Effector memory CD4-positive, alpha-beta T cell (primary cell): ENCODE measurements around the gene C4orf50.

Experiments
- DNase-seq, 3 donors: peaks; one replicate each; pipeline ENCODE4 v3.0.0-alpha.2; 2020
- H3K27ac ChIP-seq: 2 replicates; pipeline ENCODE4 v1.7.0; 2013; ENCODE audit warnings: mild to moderate bottlenecking, low read length, moderate library complexity; ENCODE audit not compliant: insufficient read depth, poor library complexity, severe bottlenecking
- H3K27me3 ChIP-seq: replicated peaks from 2 replicates; pipeline ENCODE4 v1.7.0; 2013; ENCODE audit warnings: mild to moderate bottlenecking, low read length; ENCODE audit not compliant: insufficient read depth, control insufficient read depth, poor library complexity, severe bottlenecking
- H3K36me3 ChIP-seq: 2 replicates; pipeline ENCODE4 v1.7.0; 2013; ENCODE audit warnings: mild to moderate bottlenecking, low read length, moderate library complexity; ENCODE audit not compliant: control insufficient read depth, insufficient read depth
- H3K4me1 ChIP-seq: 2 replicates; pipeline ENCODE4 v1.7.0; 2013; ENCODE audit warnings: low read length, mild to moderate bottlenecking; ENCODE audit not compliant: control insufficient read depth, insufficient read depth, poor library complexity, severe bottlenecking
- H3K4me3 ChIP-seq: 2 replicates; pipeline ENCODE4 v1.7.0; 2013; ENCODE audit warnings: low read length, low read depth, mild to moderate bottlenecking; ENCODE audit not compliant: insufficient read depth, poor library complexity, severe bottlenecking
- H3K9me3 ChIP-seq: 2 replicates; pipeline ENCODE4 v1.7.0; 2013; ENCODE audit warnings: mild to moderate bottlenecking, low read length, moderate library complexity; ENCODE audit not compliant: control insufficient read depth

C4orf50 gene

GRCh38 chr4:5940470-5941203 lies 77.6 kb downstream of the C4orf50 start:
- no peak overlapping the region for H3K4me3 ChIP-seq
- H3K36me3 ChIP-seq, result no peaks in the 10 kb centered on the region
- DNase-seq, result no peak
- no peaks in the 10 kb centered on the region for H3K27me3 ChIP-seq
- H3K9me3 ChIP-seq, result no peaks in the 10 kb centered on the region
- H3K27ac ChIP-seq, result no peak overlapping the region
- no peaks in the 10 kb centered on the region for H3K4me1 ChIP-seq

- H3K4me3 ChIP-seq, result no peak overlapping the region
- DNase-seq, result no peak
- no peaks in the 10 kb centered on the region for H3K4me1 ChIP-seq
- no peak overlapping the region for H3K27ac ChIP-seq
- no peaks in the 10 kb centered on the region for H3K36me3 ChIP-seq
- no peaks in the 10 kb centered on the region for H3K9me3 ChIP-seq
- H3K27me3 ChIP-seq, result no peaks in the 10 kb centered on the region
Observed at GRCh38 chr4:5933996-5934831, 84.0 kb downstream of the C4orf50 start.

GRCh38 chr4:5933116-5933515 lies 85.1 kb downstream of the C4orf50 start:
- Histone ChIP-seq H3K27me3 (no peaks in the 10 kb centered on the region), H3K4me3 (no peak overlapping the region), H3K9me3 (no peaks in the 10 kb centered on the region), H3K27ac (no peak overlapping the region), H3K4me1 (no peaks in the 10 kb centered on the region), H3K36me3 (no peaks in the 10 kb centered on the region)
- DNase-seq, result no peak

- no peak for DNase-seq
- Histone ChIP-seq H3K27ac (no peak overlapping the region), H3K27me3 (no peaks in the 10 kb centered on the region), H3K4me1 (no peaks in the 10 kb centered on the region), H3K4me3 (no peak overlapping the region), H3K9me3 (no peaks in the 10 kb centered on the region), H3K36me3 (no peaks in the 10 kb centered on the region)
Observed at GRCh38 chr4:5932035-5932568, 86.1 kb downstream of the C4orf50 start.

GRCh38 chr4:5931526-5931925 lies 86.7 kb downstream of the C4orf50 start:
- Histone ChIP-seq H3K4me1 (no peaks in the 10 kb centered on the region), H3K27ac (no peak overlapping the region), H3K4me3 (no peak overlapping the region), H3K9me3 (no peaks in the 10 kb centered on the region), H3K36me3 (no peaks in the 10 kb centered on the region), H3K27me3 (no peaks in the 10 kb centered on the region)
- DNase-seq, result no peak

GRCh38 chr4:5930876-5931275 lies 87.4 kb downstream of the C4orf50 start:
- no peaks in the 10 kb centered on the region for H3K27me3 ChIP-seq
- no peak for DNase-seq
- no peak overlapping the region for H3K4me3 ChIP-seq
- H3K9me3 ChIP-seq, result no peaks in the 10 kb centered on the region
- no peak overlapping the region for H3K27ac ChIP-seq
- H3K4me1 ChIP-seq, result no peaks in the 10 kb centered on the region
- H3K36me3 ChIP-seq, result no peaks in the 10 kb centered on the region

GRCh38 chr4:5930456-5930855 lies 87.8 kb downstream of the C4orf50 start:
- Histone ChIP-seq H3K4me1 (no peaks in the 10 kb centered on the region), H3K4me3 (no peak overlapping the region), H3K27me3 (no peaks in the 10 kb centered on the region), H3K27ac (no peak overlapping the region), H3K9me3 (no peaks in the 10 kb centered on the region), H3K36me3 (no peaks in the 10 kb centered on the region)
- no peak for DNase-seq

GRCh38 chr4:5928844-5929420 lies 89.3 kb downstream of the C4orf50 start:
- no peak overlapping the region for H3K27ac ChIP-seq
- no peaks in the 10 kb centered on the region for H3K36me3 ChIP-seq
- no peaks in the 10 kb centered on the region for H3K4me1 ChIP-seq
- no peaks in the 10 kb centered on the region for H3K9me3 ChIP-seq
- no peak overlapping the region for H3K4me3 ChIP-seq
- no peaks in the 10 kb centered on the region for H3K27me3 ChIP-seq
- no peak for DNase-seq

GRCh38 chr4:5928274-5928673 lies 90.0 kb downstream of the C4orf50 start:
- H3K27ac ChIP-seq, result no peak overlapping the region
- no peaks in the 10 kb centered on the region for H3K27me3 ChIP-seq
- DNase-seq, result no peak
- no peaks in the 10 kb centered on the region for H3K36me3 ChIP-seq
- H3K4me3 ChIP-seq, result no peak overlapping the region
- H3K4me1 ChIP-seq, result no peaks in the 10 kb centered on the region
- H3K9me3 ChIP-seq, result no peaks in the 10 kb centered on the region

- no peaks in the 10 kb centered on the region for H3K27me3 ChIP-seq
- no peaks in the 10 kb centered on the region for H3K9me3 ChIP-seq
- H3K27ac ChIP-seq, result no peak overlapping the region
- no peaks in the 10 kb centered on the region for H3K4me1 ChIP-seq
- DNase-seq, result no peak
- H3K36me3 ChIP-seq, result no peaks in the 10 kb centered on the region
- no peak overlapping the region for H3K4me3 ChIP-seq
Observed at GRCh38 chr4:5927747-5928146, 90.5 kb downstream of the C4orf50 start.
